ENCODE data around the gene TVP23C. TPM values are rescaled to one million over a fixed set of nuclear protein-coding genes. Genes with fewer than 3 reads are reported as not detected.
A peak's percentile ranks its signal among the peaks of the same experiment; 100 is the strongest.

The TVP23C gene
- total RNA-seq, 1 experiment from 2014 or later, result 8.5 TPM

GRCh38 chr17:15496735-15497670, 66.3 kb downstream of the TVP23C start:
- no peak for DNase-seq (ENCODE audit: low read depth)

GRCh38 chr17:15494821-15495220, 68.5 kb downstream of the TVP23C start:
- DNase-seq (ENCODE audit: low read depth), result no peak

DNA sequence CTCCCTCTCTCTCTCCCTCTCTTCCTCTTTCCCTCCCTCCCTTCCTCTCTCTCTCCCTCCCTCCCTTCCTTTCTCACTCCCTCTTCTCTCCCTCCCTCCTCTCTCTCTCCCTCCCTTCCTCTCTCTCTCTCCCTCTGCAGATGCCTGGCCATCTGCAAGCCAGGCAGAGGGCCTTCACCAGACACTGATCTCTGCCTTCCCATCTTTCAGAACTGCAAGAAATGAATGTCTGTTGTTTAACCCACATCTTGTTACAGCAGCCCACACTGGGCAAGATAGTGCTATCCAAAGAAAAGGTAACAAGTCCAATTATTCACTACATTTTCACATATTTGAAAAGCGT, 69.6 kb downstream of the TVP23C start:
- DNase-seq (ENCODE audit: low read depth), result no peak

- DNase-seq (ENCODE audit: low read depth), result no peak
Observed at GRCh38 chr17:15492791-15493692, 70.2 kb downstream of the TVP23C start.

DNA sequence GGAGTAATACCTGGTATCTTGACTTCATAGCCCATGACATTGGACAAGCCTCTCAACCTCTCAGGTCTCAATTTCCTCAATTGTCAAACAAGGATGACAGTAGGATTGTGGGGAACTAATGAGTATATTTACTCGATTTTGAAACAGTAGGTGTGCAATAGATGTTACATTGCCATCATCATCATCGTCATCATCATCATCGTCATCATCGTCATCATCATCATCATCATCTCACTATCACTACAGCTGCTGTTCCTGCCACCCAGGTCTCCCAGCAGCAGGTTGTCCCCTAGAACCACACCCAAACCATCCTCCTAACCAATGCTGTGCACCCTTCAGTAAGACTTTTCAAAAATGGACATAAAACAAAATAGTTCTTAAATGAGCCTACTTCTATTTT, 71.1 kb downstream of the TVP23C start:
- no peak for DNase-seq (ENCODE audit: low read depth)

DNA sequence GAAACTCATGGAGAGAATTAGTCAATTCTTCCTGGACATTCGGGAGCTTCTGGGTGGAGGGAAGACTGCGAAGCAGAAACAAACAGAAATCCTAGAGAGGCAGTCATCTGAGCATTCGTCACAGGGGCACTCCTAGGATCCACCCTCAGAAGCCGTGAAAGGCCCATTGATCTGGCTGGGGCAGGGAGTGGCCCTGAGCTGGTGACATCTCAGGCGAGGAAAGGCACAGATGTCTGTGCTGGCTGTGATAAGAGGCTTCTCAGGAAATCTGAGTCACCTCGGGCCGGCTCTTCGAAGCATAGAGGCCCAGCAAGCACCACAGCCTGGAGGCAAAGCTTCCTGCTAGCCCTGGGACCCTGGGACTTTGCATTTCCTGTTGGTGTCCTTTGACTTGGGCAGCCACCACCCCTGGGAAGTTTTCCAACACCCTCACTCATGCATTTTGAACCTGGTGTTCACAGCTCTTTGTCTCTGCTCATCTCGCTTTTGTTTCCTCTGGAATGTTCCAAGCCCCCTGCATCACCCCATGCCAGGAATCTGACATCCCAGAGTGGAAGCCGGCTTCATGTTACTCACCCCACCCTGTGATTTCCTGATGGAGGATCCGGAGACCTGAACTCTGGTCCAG, 72.5 kb downstream of the TVP23C start:
- peak; percentile 32 for DNase-seq (ENCODE audit: low read depth)

DNA sequence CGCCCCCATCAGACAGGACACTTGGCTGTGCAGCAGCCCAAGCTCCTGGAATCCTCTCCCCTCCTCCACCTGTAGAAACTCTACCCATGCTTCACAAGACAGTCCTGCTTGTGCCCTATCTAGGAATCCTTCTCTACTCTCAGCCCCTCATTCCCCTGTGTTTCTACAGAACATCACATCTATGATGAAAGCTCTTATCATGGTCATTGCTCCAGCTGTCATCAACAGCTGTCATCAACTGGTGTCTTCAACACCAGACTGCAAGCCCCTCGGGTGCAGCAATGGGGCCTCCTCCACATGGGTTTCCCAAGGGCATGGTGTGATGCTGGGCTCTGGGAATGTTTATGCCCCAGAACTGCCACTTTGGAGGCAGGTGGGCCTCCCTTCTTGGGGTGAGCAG, 74.7 kb downstream of the TVP23C start:
- no peak for DNase-seq (ENCODE audit: low read depth)

DNA sequence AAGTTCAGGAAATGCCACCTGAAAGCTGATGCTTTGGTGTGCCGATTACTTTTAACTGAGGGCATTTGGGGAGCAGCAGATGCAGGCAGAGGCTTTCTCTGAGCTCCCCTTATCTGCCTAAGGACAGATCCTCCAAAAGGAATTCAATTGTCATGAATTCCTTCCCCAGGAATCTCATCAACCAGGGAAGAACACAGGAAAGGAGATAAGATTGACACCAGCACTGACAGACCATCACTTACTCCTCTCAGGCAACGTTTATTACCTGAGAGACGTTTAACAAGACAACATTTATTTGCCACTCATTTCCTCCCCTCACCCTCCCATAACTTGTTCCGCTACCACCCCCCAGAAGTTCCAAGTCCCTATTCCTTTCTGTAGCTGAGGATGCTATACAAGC, 78.2 kb downstream of the TVP23C start:
- DNase-seq (ENCODE audit: low read depth), result no peak

GRCh38 chr17:15483431-15483830, 79.9 kb downstream of the TVP23C start:
- DNase-seq (ENCODE audit: low read depth), result no peak

- no peak for DNase-seq (ENCODE audit: low read depth)
Observed at GRCh38 chr17:15482476-15482875, 80.8 kb downstream of the TVP23C start.

GRCh38 chr17:15481481-15481880, 81.8 kb downstream of the TVP23C start:
- DNase-seq (ENCODE audit: low read depth), result no peak

- DNase-seq (ENCODE audit: low read depth), result no peak
Observed at GRCh38 chr17:15480204-15480603, 83.1 kb downstream of the TVP23C start.

DNA sequence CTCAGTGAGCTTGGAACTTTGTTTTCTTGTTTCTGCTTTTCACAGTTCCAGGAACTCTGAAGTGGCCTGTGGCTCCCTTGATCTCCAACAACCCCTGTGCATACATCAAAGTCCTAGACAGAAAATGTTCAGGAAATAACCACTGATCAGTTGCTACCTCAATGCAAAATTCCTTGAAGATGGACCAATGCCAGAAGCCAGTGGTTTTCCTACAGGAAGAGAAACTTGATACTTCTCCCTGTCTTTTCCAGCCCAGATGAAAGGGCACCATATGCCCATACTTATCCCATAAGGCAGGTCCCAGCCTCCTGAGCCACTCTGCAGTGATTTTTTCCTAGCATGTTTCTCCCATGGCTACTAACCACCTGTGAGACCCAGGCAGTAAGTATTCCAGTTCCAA, 83.6 kb downstream of the TVP23C start:
- peak; percentile 72 for DNase-seq (ENCODE audit: low read depth)

DNA sequence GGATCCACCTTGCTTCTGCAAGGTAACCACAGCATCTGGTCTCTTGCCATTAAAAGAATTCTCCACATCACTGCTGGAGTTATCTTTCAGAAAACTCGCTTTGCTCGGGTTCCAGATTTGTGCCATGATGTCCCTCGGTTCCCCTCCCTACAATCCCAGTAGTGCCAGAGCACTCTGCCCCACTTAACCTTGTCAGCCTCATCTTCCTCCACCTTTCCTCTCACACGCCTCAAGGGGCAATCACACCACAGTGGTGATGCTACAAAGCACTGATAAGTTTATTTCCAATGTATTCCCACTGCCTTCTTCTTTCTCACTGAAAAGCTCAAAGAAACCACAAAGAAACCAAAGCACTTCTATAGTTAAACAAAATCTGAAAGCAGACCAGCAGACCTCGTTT, 84.4 kb downstream of the TVP23C start:
- DNase-seq (ENCODE audit: low read depth), result no peak

DNA sequence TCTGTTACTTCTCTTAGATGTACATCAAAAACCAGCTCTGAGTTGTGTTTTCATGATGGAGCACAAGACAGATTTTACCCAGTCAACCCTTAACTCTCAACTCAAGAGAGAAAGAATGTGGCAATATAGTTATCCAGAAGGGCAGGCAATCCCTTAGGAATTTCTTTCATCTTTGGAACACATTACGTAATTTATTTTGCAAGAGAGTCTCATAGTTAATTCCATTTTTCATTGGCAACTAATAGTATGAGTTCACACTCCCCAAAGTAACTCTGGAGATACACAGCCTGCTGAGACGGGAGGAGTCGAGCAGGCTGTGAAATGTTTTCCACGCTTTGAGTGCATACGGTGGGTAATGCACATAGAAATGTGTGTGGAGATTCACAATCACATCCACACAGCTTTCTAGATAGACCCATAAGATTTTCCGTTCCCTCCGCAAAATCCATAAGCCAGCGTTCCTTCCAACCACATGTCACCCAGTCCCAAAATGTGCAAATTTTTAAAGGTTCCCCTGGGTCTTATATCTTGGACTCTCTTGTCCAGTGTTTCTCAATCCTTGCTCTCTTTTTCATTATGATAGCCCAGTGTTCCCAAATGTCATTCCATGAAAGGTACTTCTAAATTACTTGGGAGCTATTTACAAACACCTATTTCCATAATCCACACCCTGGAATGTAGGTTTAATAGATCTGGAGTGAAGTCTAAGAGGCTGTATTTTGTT, 87.5 kb downstream of the TVP23C start:
- DNase-seq (ENCODE audit: low read depth), result peak; percentile 66

DNA sequence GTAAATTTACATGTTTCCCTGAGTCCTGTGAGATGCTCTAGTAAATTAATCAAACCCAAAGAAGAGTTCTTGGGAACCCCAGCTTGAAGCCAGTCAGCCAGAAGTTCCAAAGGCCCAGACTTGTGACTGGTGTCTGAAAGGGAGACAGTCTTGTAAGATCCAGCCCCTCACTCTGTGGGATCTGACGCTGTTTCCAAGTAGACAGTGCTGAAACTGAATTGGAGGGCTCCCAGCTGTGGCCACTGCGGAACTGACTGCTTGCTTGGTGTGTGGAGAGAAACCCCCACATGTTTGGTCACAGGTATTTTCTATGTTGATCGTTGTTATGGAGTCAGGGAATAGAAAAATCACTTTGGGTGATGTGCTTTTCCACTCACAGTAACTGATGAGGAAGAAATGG, 90.4 kb downstream of the TVP23C start:
- DNase-seq (ENCODE audit: low read depth), result no peak

- DNase-seq (ENCODE audit: low read depth), result no peak
Observed at GRCh38 chr17:15470536-15470935, 92.7 kb downstream of the TVP23C start.

GRCh38 chr17:15469260-15469659, 94.0 kb downstream of the TVP23C start:
- DNase-seq (ENCODE audit: low read depth), result peak; percentile 89

DNA sequence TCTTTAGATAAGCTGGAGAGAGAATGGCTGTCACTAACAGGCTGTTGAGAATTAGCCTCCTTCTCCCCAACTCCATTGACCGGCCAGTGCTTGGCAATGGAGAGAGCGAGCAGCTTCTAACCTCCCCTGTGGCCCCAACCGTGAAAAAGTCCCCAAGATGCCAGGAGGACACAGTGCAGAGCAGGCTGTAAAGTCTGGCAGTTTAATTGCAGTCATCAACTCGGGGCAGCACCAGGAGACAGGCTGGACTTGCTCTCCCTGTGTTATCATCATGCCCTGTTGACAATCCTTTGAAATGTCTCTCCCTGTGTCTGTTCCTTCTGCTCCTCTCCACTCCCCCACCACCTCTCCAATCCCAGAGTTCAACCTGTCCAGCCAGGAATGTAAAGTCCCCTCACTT, 95.2 kb downstream of the TVP23C start:
- no peak for DNase-seq (ENCODE audit: low read depth)

DNA sequence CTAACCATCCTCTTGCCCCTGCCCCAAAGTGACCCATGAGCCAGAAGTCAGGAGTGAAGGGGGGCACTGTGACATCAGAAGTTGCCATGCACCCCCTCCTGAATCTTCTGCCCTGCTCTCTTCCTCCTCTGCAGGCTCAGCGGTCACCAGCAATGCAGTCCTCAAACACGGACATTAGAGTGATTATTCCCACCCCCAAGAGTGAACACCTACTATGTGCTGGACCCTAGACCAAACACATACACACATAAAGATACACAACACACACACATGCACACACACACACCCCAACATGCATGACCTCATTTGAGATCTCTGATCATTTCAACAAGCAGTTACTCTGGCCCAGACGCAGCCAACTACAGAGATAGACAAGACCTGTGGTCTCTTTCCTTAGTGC, 95.7 kb downstream of the TVP23C start, which contains the start of gene CDRT4:
CDRT4 (minus strand) TSS at position 30 of the 400 bp plus-strand sequence. CDS start 27,383 bp downstream, outside the sequence.
- DNase-seq (ENCODE audit: low read depth), result no peak

- DNase-seq (ENCODE audit: low read depth), result no peak
Observed at GRCh38 chr17:15466131-15466530, 97.2 kb downstream of the TVP23C start.
